Prostate gland (tissue), 2 donors: ENCODE results near the gene TECR. TPM values are rescaled to one million over a fixed set of nuclear protein-coding genes. Genes with fewer than 3 reads are reported as not detected.

ENCODE experiments used
- DNase-seq: peaks from one replicate; pipeline ENCODE4 v3.0.0-alpha.2; 2019; ENCODE audit warnings: low spot score
- H3K27ac ChIP-seq, 2 donors: fragments of 200-600 bp; sonication (generic); 2 replicates each; pipeline ENCODE4 v1.5.1; 2017 to 2019
- H3K27me3 ChIP-seq: fragments of 200-600 bp; sonication (generic); replicated peaks from 2 replicates; pipeline ENCODE4 v1.5.1; 2019; ENCODE audit not compliant: insufficient read depth
- H3K36me3 ChIP-seq, 2 donors: fragments of 200-600 bp; sonication (generic); 1 replicate in 1 of 2; 2 replicates in 1 of 2; pipeline versions ENCODE4 v1.5.1 to v1.8.1; 2017 to 2019
- H3K4me1 ChIP-seq: fragments of 200-600 bp; sonication (generic); replicated peaks from 2 replicates; pipeline ENCODE4 v1.5.1; 2019
- H3K4me3 ChIP-seq, 2 donors: fragments of 200-600 bp; sonication (generic); 2 replicates each; pipeline ENCODE4 v1.5.1; 2017 to 2019
- H3K9me3 ChIP-seq: fragments of 200-600 bp; sonication (generic); 2 replicates; pipeline ENCODE4 v1.5.1; 2017
- CTCF ChIP-seq, 4 experiments: fragments of 200-600 bp in 2 of 4; fragments of 450-650 bp in 2 of 4; sonication (generic) in 2 of 4; IDR thresholded peaks; 1 replicate in 3 of 4; 2 replicates in 1 of 4; pipeline ENCODE4 v1.5.1; 2016 to 2019; ENCODE audit warnings: antibody characterized with exemption in 4 of 4, mild to moderate bottlenecking in 2 of 4, moderate library complexity in 2 of 4
- POLR2A ChIP-seq: fragments of 450-650 bp; IDR thresholded peaks from one replicate; pipeline ENCODE4 v1.6.1; 2016; ENCODE audit warnings: antibody characterized with exemption, mild to moderate bottlenecking
- POLR2AphosphoS5 ChIP-seq: sonication (generic); formaldehyde crosslinking; IDR thresholded peaks from one replicate; pipeline ENCODE4 v1.6.1; 2017; ENCODE audit warnings: antibody characterized with exemption
- WGBS: methylation state at CpG from one replicate; pipeline ENCODE4 v1.1.5; 2018; 5-methylcytosine and 5-hydroxymethylcytosine counted together
- intact Hi-C: fragments of 100-400 bp; cut with DNase I; formaldehyde crosslinking; loops from one replicate; pipeline ENCODE4 v1.14.2; 2022
- total RNA-seq, 2 donors: library from RNA; depleted of rRNA; stranded (reverse); fragments of >200 nt; gene quantifications; one replicate each; pipeline ENCODE4 v1.1.0, GENCODE V29; 2016

TECR gene
- total RNA-seq, 2 donors from 2014 or later, result 137 to 154 TPM

- H3K9me3 ChIP-seq, result no peaks in the 10 kb centered on the region
- no peaks in the 10 kb centered on the region for H3K27me3 ChIP-seq
- H3K4me1 ChIP-seq, result no peaks in the 10 kb centered on the region
- no peak overlapping the region for H3K27ac ChIP-seq
- peaks cover 0 to 4% of the 10 kb centered on the region in 2 donors for H3K36me3 ChIP-seq
- 94% methylated on average over 16 of the region's 16 CpGs for WGBS
- intact Hi-C loops, result no loop called here
- no peak for DNase-seq
- no peak overlapping the region for H3K4me3 ChIP-seq
- TF ChIP-seq POLR2A (no peak), POLR2AphosphoS5 (no peak), CTCF (IDR thresholded peaks at IDR 0.05) (no peak)
Measured at GRCh38 chr19:14487370-14488125, 41.8 kb upstream of the TECR start.

- Histone ChIP-seq H3K27ac (no peak overlapping the region), H3K9me3 (no peaks in the 10 kb centered on the region), H3K36me3 (peaks cover 0 to 4% of the 10 kb centered on the region in 2 donors), H3K4me1 (peaks cover 11% of the 10 kb centered on the region), H3K4me3 (no peak overlapping the region), H3K27me3 (no peaks in the 10 kb centered on the region)
- intact Hi-C loops, result no loop called here
- 85% methylated on average over 5 of the region's 5 CpGs for WGBS
- no peak for DNase-seq
- TF ChIP-seq CTCF (IDR thresholded peaks at IDR 0.05) (no peak), POLR2A (no peak), POLR2AphosphoS5 (no peak)
Measured at GRCh38 chr19:14492756-14493337, 36.5 kb upstream of the TECR start.

- intact Hi-C loops, result no loop called here
- WGBS, result 74% methylated on average over 4 of the region's 4 CpGs
- Histone ChIP-seq H3K36me3 (no peaks in the 10 kb centered on the region), H3K27ac (no peak overlapping the region), H3K9me3 (no peaks in the 10 kb centered on the region), H3K4me1 (peaks cover 11% of the 10 kb centered on the region), H3K4me3 (peak overlapping the region in 1 of 2 donors; percentile 67), H3K27me3 (no peaks in the 10 kb centered on the region)
- TF ChIP-seq POLR2A (no peak), CTCF (IDR thresholded peaks at IDR 0.05) (no peak), POLR2AphosphoS5 (no peak)
- DNase-seq, result no peak
Measured at GRCh38 chr19:14494411-14494810, 35.0 kb upstream of the TECR start.

DNA sequence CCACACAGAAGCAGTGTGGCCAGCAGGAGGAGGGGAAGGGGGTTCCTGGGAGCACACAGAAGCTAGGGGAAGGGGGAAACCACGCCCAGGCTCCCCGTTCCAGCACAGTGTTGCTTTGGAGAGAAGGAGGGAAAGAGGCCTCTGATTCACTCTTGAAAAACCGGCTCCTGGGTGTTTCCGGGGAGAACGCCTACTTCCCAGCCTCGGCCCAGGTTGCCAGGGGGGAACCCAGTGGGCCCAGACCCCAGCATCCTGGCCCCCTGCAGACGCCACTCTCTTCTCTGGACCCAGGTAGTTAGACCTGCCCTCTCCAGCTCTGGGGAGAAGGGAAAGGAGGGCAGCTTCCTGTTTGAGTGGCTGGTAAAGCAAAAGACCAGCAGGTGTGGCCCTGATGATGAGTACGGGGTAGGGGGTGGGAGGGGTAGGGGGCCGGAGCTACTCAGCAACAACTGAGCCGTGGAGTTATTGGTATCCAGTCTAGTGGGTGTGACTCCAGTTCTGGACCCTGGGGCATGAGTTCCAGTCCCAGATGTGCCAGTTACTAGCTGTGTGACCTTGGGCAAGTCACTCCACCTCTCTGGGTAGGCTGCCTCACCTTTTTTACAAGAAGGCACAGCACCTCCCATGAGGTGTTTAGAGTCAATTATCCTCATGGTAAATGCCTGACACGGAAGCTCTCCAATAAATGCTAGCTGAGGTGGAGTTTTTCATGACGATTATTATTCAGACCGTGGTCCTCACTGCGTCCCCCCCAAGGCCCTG is 34.3 kb upstream of the TECR start:
- TF ChIP-seq CTCF (IDR thresholded peaks at IDR 0.05), result no peak
- TF ChIP-seq POLR2A, result peak; percentile 19
- no peak for DNase-seq
- Histone ChIP-seq H3K27ac (peak overlapping the region; percentile 70 to 81), H3K4me1 (peaks cover 11% of the 10 kb centered on the region), H3K9me3 (no peaks in the 10 kb centered on the region), H3K36me3 (no peaks in the 10 kb centered on the region), H3K4me3 (peak overlapping the region; percentile 67 to 86), H3K27me3 (no peaks in the 10 kb centered on the region)
- WGBS, result 13% methylated on average over 14 of the region's 14 CpGs
- intact Hi-C loops, result no loop called here
